Activated T-cell treated with anti-CD3 and anti-CD28 coated beads for 1 hour (primary cell): ENCODE data around the gene PSTPIP1.

Source experiments
- DNase-seq: peaks from one replicate; pipeline ENCODE4 v3.0.0-alpha.2; 2020; ENCODE audit warnings: low read depth

PSTPIP1 gene

GRCh38 chr15:77042955-77043920 is 48.3 kb downstream of the PSTPIP1 start:
- DNase-seq: no peak

DNA sequence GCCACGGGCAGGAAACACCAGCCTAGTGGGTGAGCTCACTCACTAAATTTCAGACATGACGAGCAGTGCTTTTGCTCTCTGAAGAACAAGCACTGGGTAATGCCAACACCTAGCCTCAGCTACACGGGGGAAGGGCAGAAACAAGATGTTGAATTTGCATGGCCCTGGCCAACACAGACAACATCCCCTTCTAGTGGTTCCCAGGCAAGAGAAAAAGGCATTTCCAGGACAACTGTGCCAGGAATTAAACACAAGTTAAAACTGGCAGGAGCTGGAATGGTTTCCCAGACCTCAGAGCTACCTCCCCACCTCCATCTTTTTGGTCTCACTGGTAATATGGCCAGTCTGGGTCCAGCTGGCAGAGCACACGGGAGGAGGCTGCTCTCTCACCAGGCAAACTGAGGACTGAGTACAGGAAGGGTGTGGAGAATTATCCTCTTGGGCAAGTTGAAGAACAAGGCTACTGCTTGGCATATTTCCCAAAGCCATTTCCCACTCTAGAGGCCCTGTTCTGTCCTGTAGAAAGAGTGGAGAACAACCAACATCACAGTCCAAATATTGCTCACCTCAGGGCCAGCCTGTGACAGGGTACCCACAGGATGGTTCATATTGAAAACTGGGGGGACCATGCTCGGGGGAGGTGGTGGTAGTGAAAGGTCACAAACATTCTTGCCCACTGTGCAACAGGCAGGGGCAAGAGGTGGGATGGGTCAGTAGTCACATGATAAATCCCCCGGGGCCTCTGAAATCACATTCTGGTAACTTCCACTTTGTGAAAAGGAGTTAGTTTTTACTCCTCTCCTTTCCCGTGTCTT is 49.5 kb downstream of the PSTPIP1 start:
- DNase-seq: no peak

DNA sequence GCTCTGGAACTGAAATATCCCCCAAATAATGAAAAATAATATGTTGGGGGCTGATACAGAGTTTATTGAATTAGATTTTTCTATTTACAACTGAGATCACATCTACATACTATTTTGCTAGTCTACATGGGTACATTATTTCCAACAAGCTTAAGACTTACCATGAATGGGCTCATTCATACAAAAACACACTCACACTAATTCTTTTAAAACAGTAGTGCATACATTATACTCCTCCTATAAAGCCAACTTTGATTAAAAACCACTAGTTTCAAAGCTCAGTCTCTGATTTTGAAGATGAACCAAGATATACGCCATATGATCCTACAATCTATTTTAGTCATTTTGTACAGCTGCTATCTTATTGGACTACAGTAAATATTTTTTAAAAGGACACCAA is 51.1 kb downstream of the PSTPIP1 start:
- no peak for DNase-seq

DNA sequence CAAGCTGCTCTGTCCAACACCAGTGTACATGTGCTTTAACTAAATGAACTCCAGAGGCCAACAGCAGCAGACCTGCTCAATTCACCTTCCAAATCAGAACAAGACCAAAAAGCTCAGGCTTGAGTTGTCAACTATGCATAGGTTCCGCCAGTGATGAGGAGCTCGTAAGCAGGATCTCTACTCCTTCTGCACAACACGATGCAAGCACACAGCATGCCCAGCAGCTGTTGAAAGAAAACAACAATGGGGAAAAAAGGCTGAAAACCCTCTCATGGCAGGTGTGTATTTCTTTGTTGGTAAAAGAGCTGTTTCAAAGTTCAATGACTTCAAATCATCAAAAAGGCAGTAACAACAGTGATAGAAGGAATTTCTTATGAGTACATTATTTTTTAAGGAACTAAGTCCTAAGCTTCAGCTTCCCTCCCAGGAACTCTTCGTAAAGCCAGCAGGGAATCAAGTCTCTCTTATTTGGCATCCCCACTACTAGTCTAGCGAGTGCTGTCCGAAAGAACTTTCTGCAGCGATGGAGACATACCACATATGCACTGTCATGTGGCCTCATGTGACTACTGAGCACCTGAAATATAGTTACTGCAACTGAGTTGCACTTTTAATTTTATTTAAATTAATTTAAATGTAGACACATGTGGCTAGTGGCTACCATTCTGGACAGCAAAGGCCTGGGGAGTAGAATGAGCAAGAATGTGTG is 51.9 kb downstream of the PSTPIP1 start:
- no peak for DNase-seq

DNA sequence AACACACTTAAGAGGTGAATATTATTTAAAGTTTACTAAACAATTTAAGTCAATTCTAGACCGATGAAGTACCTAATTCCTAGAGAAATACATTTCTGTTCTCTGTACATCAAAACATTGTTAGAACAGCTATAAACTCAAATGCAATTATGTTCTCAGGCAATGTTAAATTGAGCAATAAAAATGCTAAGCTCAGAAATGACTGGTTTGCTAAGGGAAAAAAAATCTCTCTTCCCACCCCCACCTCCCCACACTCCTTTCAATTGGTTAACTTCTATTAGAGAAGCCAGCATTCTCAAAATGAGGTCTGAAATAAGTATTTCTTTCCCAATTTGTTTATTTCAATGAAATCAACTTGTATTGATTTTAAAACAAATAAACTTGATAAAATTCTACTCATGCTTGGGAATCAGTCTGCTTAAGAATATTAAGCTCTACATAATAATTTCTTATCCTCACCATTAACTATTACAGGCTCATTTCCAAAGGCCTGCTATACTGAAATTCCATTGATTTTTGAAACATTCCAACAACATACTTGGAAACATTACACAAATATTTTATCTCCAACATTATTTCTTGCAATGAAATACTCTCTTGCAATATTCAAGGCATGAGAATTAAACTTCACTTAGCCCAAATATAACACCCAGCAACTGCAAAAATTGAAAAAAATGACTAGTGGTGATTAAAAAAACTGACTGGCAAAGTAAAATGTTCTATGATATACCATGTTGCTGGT is 53.4 kb downstream of the PSTPIP1 start:
- DNase-seq: no peak

DNA sequence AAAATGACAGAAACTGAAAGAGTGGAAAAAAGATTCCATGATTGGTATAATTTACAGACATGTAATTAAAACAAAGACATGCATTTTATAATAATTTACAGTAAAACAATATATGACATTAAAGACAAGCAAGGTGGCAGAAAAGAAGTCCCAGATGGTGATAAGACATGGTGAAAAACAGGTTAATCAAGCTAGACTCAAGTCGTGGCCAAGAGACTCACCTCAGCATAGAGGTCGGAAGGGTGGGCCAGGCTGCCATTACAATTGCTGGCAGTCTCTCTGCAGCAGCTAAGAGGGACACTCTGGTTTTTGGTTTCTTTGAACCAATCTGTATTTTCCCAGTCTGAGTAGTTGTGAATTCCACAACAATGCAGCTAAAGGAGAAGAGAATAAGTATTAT is 57.6 kb downstream of the PSTPIP1 start:
- DNase-seq: no peak

- no peak for DNase-seq
These were observed 58.8 kb downstream of the PSTPIP1 start for GRCh38 chr15:77053709-77054108.

DNA sequence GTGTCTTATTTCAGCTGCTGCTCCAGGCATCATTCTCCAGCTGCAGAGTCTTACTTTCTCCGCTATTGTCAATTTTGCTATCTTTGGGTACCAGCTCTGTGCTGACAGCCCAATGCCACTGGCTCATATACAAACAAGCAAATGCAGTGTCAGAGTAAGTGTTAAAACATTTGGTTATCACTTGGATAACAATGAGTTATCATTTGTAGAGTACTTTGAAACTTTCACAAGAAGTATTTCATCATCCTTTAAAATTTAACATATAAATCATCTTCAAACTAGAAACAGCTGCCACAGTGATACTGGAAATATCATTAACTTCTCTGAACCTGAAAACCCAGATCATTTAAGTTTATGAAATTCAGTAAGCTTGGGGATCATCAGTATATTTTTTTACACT is 62.1 kb downstream of the PSTPIP1 start:
- no peak for DNase-seq

DNA sequence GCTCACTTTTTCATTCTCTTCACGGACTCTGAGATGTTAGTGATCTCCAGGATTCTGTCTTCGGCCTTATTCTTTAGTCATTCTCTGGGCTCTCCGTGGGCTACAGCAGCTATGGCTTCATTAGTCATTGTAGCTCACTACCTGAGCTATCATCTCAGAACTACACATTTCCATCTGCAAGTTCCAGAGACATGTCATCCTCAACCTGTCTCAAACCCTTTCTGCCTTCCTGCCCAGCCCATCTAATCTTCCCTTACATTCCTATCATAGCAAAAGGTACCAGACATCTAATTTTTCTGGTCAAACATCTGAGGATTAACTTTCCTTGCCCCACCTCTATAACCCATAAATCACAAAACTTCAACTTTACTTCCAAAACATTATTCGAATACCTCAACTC is 62.8 kb downstream of the PSTPIP1 start:
- no peak for DNase-seq

DNA sequence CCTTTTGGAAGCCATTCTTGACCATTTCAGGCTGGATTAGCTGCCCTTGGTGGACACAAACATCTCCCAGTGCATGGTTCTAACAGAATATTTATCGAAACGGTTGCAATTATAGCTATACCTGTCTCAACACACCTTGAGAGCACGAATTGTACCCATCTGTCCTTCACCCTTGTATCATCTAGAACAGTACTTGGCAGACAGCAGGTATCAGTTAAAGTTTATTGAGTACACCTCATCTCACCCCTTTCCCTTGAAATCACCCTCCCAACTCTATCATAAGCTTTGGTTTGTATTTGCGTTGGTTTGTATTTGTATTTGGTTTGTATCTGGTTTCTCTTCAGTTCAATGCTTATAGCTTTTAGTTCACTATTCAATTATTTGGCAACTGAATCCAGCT is 63.5 kb downstream of the PSTPIP1 start:
- no peak for DNase-seq

DNA sequence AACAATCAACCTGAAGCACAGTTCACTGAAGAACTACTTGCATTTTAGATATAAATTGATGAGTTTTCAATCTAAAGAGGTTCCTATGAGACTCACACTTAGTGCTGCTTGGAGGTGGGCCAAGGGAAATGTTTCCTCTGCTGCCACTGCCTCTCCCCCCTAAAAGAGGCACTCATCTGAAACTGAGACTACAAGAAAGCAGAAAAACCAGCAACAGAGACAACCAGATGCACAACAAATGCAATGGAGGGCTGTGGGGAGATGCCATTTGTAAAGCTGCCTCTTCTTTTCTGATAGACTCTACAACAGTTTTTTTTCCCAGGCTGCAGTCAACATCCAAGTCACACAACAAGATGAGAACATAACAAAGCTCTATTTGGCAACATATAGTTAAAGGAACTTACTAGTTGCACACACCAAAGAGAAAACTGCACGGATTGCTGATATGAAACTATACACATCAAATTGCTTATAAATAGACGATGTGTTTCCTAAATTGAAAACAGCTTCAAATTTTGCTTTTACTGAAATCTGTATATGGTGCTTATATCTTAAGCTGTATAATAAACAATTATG is 64.9 kb downstream of the PSTPIP1 start:
- no peak for DNase-seq

DNA sequence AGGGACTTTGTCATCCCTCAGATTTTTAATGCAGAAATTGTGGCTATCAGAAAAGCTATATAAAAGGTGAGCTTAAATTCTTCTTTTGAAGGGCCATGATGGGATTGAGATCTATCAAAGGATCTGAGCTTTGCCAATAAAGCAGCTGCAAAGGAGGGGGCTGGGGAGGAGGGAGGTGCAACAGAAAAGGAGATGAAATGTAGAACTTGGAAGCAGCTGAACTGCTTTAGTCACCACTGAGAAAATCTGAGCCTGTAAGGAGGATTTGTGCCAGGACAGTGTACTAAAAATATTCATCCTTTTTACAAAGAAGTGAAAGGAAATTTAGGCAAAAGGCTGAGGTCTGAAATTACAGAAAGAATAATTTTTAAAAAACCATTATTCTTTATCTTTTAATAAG is 65.6 kb downstream of the PSTPIP1 start:
- DNase-seq: no peak

DNA sequence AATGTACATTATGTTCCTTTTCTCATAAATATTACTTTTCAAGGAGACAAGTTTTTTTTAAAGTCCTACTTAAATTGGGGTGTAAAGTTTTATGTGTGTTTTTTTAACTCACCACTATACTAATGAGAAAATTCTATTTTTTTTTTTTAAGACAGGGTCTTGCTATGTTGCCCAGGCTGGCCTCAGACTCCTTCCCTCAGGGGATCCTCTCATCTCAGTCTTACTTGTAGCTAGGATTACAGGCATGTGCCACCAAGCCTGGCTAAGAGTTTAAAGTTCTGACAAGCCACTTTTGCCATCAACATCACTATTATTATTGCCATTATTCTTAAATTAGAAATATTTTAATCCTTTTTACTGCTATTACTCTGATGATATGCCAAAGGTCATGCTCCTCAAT is 68.3 kb downstream of the PSTPIP1 start:
- no peak for DNase-seq

- no peak for DNase-seq
These were observed 69.1 kb downstream of the PSTPIP1 start for GRCh38 chr15:77064063-77064462.

GRCh38 chr15:77064539-77065308 is 69.8 kb downstream of the PSTPIP1 start:
- no peak for DNase-seq

GRCh38 chr15:77066971-77067690 is 72.2 kb downstream of the PSTPIP1 start:
- no peak for DNase-seq

DNA sequence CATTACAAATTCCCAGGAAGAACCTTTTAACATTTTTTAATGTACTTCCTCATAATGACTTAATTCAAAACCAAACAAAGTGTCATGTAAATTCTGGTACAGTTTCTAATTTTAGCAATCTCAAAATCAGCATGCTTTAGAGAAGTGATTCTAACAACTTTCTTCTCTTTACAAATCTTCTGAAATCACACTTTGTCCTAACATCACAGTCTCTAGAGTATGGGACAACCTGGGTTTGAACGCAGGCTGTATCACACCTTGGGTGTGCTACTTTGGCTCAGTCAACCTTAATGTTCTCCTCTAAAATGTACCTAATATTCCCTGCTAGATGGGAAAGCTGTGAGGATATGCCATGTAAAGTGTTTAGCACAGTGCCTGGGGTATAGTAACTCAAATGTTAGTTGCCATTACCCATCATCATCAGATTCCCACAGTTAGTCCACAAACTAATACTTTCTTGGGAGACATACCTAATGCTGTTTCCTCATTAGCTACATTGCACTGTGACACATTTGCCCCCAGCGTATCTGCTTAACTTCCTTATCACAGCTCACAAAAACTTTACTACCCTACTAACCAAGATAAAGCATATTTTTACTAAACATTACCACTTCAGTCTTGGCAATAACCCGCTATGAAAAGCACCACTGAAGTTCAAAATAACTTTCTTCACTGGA is 72.9 kb downstream of the PSTPIP1 start:
- no peak for DNase-seq

GRCh38 chr15:77068633-77069032 is 73.7 kb downstream of the PSTPIP1 start:
- DNase-seq: no peak

DNA sequence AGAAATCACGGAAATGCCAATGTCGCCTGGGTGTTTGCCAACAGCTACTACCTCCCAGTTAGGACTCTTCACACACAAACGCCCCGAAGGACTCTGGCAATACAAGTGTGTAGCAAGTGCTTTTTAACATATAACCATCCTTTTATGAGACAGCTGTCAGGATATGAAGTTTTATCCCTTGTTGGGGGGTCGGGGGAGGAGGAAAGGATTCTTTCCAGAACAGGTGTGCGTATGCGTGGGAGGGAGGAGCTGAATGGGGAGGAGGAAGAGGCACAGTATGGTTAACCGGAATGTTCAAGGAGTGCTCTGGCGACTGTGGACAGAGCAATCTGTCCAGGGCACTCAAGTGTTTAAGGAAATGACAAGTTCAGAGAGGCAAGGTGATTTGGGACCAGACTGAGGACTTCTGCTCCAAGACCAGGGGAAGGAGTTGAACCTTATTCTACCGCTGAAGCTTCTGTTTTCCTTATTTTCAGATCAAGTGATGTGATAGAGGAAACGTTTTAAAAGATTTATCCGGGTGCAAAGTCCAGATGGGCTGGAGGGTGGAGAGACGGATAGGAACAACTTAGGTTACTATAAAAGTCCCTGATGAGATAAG is 74.7 kb downstream of the PSTPIP1 start:
- no peak for DNase-seq
